HG03571 (cell line): ENCODE measurements around the gene DPCD.
A peak's percentile ranks its signal among the peaks of the same experiment; 100 is the strongest.

ENCODE experiments used
- ATAC-seq: cut with Tn5 transposase; IDR thresholded peaks from one replicate; pipeline ENCODE4 v1.9.1; 2021; ENCODE audit not compliant: unreplicated experiment

The DPCD gene

GRCh38 chr10:101587725-101588653 lies at the start of gene DPCD, which contains the start of gene POLL:
Gene DPCD (plus strand): TSS chr10:101588321. CDS start chr10:101588337, 16 bp downstream.
Gene POLL (minus strand): TSS chr10:101588257. CDS start chr10:101587360, 897 bp downstream.
- peak; percentile 96 for ATAC-seq

GRCh38 chr10:101538446-101538845 lies 49.7 kb upstream of the DPCD start:
- ATAC-seq, result no peak

- no peak for ATAC-seq
These were observed 42.2 kb upstream of the DPCD start for GRCh38 chr10:101545898-101546297.

- no peak for ATAC-seq
These were observed 37.2 kb upstream of the DPCD start for GRCh38 chr10:101550965-101551364.

- no peak for ATAC-seq
These were observed 35.7 kb upstream of the DPCD start for GRCh38 chr10:101552442-101552841.

GRCh38 chr10:101557541-101557940 lies 30.6 kb upstream of the DPCD start:
- ATAC-seq, result no peak

- no peak for ATAC-seq
These were observed 29.9 kb upstream of the DPCD start for GRCh38 chr10:101558204-101558603.

- ATAC-seq, result no peak
These were observed 29.2 kb upstream of the DPCD start for GRCh38 chr10:101558671-101559595.

GRCh38 chr10:101559596-101560297 lies 28.4 kb upstream of the DPCD start:
- no peak for ATAC-seq

- no peak for ATAC-seq
These were observed 27.6 kb upstream of the DPCD start for GRCh38 chr10:101560298-101561067.

- no peak for ATAC-seq
These were observed 26.8 kb upstream of the DPCD start for GRCh38 chr10:101561068-101561915.

- no peak for ATAC-seq
These were observed 25.9 kb upstream of the DPCD start for GRCh38 chr10:101562231-101562630.

- ATAC-seq, result no peak
These were observed 25.1 kb upstream of the DPCD start for GRCh38 chr10:101563007-101563406.

GRCh38 chr10:101563497-101564040 lies 24.6 kb upstream of the DPCD start:
- no peak for ATAC-seq

GRCh38 chr10:101564490-101564991 lies 23.6 kb upstream of the DPCD start:
- no peak for ATAC-seq

GRCh38 chr10:101565370-101565900 lies 22.7 kb upstream of the DPCD start:
- no peak for ATAC-seq

- no peak for ATAC-seq
These were observed 22.2 kb upstream of the DPCD start for GRCh38 chr10:101565936-101566332.

GRCh38 chr10:101566333-101567164 lies 21.6 kb upstream of the DPCD start:
- ATAC-seq, result no peak
